ENCODE results near the gene RAMP1. TPM values are rescaled to one million over a fixed set of nuclear protein-coding genes. Genes with fewer than 3 reads are reported as not detected.
A peak's percentile ranks its signal among the peaks of the same experiment; 100 is the strongest.

RAMP1 gene
- total and polyA plus RNA-seq, 2 of the 4 experiments (the other 2 are of a cell fraction): 15.8 to 77.1 TPM

DNA sequence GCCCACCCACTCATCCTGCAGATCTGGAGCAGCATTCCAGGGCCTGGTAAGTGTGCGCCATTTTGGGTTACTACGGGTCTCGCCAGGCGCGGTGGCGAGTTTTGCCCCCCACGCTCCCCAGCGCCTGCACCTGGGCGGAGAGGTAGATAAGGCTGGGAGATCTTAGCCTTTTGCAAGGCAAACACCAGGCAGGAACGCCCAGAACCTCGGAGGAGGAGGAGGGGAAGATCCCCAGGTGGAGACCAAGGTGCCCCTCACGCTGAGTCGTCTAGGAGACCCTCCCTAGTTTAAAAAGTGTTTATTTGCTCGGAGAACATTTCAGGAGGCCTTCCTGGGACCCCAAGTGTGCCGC lies 365 bp upstream of the RAMP1 start (continued):
- TF ChIP-seq MAFK (IDR thresholded peaks at IDR 0.05; ENCODE audit: low read depth, low read length): no peak

DNA sequence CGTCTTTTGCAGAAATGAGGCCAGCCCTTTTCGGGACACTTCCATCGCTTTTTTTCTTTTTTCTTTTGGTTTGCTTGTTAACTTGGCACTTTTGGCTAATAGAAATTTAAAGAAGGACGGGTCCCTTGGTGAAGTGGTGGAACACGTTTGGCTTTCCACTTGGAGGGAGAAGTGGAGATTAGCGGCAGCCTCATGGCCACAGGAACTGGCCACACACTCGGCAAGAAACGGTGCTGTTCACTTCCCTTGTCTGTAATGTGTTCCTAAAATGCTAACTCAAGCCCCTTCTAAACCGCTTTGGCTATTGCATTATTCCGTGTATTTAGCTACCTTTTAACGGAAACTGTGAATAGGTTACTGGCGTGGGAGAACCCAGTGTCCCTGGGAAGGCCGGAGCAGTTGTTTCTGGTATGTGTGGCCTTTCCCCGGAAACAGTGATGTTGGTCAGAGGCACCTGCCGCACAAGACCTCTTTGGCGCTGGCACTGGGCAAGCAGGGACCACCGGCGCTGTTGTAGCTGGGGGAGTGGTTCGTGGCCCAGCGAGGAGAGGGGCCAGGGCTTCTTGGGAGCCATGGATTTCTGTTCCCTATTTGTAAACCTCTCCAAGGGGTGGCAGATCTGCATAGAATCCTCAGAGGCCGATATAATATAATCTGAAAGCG lies 981 bp downstream of the RAMP1 start:
- H2AFZ ChIP-seq (replicated peaks; ENCODE audit: low read length, poor library complexity): peak overlapping the region; percentile 87
- peaks cover 18% of the 10 kb centered on the region for H3K4me1 ChIP-seq (ENCODE audit: control insufficient read depth, insufficient read depth, low read length)
- no peak overlapping the region for H3K9ac ChIP-seq (ENCODE audit: low read depth, low read length)
- in situ Hi-C loops (cut with MboI; ENCODE audit: low sequenced_read_pairs) (no loop called here), intact Hi-C loops (cut with micrococcal nuclease) (no loop called here), dilution Hi-C loops (cut with HindIII; ENCODE audit: low sequenced_read_pairs, unreplicated experiment) (no loop called here)
- no peak for ATAC-seq (ENCODE audit: low read depth)
- no peak overlapping the region for H2BK15ac ChIP-seq (ENCODE audit: low read depth, low read length)
- peak overlapping the region; percentile 30; the same call in 1 of the 2 replicates for H3K4me2 ChIP-seq (ENCODE audit: low read depth, low read length)
- H3K36me3 ChIP-seq (ENCODE audit: control insufficient read depth, insufficient read depth, low read length): no peaks in the 10 kb centered on the region
- H4K8ac ChIP-seq (ENCODE audit: low read depth in 2 of 2, low read length in 2 of 2): peak overlapping the region in 1 of 2 experiments; percentile 70; a peak in 1 of 4 replicates
- peaks cover 0 to 11% of the 10 kb centered on the region in 2 experiments; a peak in 2 of 4 replicates for H3K79me1 ChIP-seq (ENCODE audit: low read depth in 1 of 2, low read length in 2 of 2)
- peak overlapping the region; percentile 42 for H3K4me3 ChIP-seq (ENCODE audit: insufficient read depth, low read depth, low read length)
- H2BK120ac ChIP-seq (ENCODE audit: low read depth, low read length): no peak overlapping the region
- ChIA-PET CTCF (no interaction called here), POLR2A (ENCODE audit: unreplicated experiment) (no interaction called here)
- no peak overlapping the region for H4K5ac ChIP-seq (ENCODE audit: low read depth, low read length)
- H2AK5ac ChIP-seq (ENCODE audit: low read depth, low read length): peak overlapping the region; percentile 25; the same call in 1 of the 2 replicates
- no peak overlapping the region for H2BK20ac ChIP-seq (ENCODE audit: low read depth, low read length)
- H4K20me1 ChIP-seq (ENCODE audit: insufficient read depth, low read length): no peaks in the 10 kb centered on the region
- no peak overlapping the region for H3K18ac ChIP-seq (ENCODE audit: low read depth, low read length)
- H3K27ac ChIP-seq (ENCODE audit: insufficient read depth, low read length): no peak overlapping the region
- TF ChIP-seq CHD1 (IDR thresholded peaks at IDR 0.05; ENCODE audit: low read depth, low read length): no peak
- no peak for TF ChIP-seq NFE2L2 (IDR thresholded peaks at IDR 0.05; ENCODE audit: low read depth, low read length)
- TF ChIP-seq BHLHE40 (IDR thresholded peaks at IDR 0.05; ENCODE audit: low read depth, low read length): no peak
- TF ChIP-seq, protein P1, sequence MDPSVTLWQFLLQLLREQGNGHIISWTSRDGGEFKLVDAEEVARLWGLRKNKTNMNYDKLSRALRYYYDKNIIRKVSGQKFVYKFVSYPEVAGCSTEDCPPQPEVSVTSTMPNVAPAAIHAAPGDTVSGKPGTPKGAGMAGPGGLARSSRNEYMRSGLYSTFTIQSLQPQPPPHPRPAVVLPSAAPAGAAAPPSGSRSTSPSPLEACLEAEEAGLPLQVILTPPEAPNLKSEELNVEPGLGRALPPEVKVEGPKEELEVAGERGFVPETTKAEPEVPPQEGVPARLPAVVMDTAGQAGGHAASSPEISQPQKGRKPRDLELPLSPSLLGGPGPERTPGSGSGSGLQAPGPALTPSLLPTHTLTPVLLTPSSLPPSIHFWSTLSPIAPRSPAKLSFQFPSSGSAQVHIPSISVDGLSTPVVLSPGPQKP (IDR thresholded peaks at IDR 0.05; ENCODE audit: borderline replicate concordance, low read depth, low read length): no peak
- no peak for TF ChIP-seq RFX5 (IDR thresholded peaks at IDR 0.05; ENCODE audit: low read depth, low read length)
- TF ChIP-seq FOS (IDR thresholded peaks at IDR 0.05; ENCODE audit: low read depth, low read length): no peak
- TF ChIP-seq, protein P2, sequence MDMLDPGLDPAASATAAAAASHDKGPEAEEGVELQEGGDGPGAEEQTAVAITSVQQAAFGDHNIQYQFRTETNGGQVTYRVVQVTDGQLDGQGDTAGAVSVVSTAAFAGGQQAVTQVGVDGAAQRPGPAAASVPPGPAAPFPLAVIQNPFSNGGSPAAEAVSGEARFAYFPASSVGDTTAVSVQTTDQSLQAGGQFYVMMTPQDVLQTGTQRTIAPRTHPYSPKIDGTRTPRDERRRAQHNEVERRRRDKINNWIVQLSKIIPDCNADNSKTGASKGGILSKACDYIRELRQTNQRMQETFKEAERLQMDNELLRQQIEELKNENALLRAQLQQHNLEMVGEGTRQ (IDR thresholded peaks at IDR 0.05; ENCODE audit: low read depth, low read length): no peak
- TF ChIP-seq SMC3 (IDR thresholded peaks at IDR 0.05; ENCODE audit: low read depth, low read length): no peak
- TF ChIP-seq MXI1 (IDR thresholded peaks at IDR 0.05; ENCODE audit: borderline replicate concordance, low read depth, low read length): no peak
- no peak for TF ChIP-seq MAFK (IDR thresholded peaks at IDR 0.05; ENCODE audit: low read depth, low read length)
- TF ChIP-seq MAZ (IDR thresholded peaks at IDR 0.05; ENCODE audit: borderline replicate concordance, low read depth, low read length): no peak
- TF ChIP-seq RCOR1 (IDR thresholded peaks at IDR 0.05; ENCODE audit: insufficient replicate concordance, low read length): no peak
- TF ChIP-seq, protein P3, sequence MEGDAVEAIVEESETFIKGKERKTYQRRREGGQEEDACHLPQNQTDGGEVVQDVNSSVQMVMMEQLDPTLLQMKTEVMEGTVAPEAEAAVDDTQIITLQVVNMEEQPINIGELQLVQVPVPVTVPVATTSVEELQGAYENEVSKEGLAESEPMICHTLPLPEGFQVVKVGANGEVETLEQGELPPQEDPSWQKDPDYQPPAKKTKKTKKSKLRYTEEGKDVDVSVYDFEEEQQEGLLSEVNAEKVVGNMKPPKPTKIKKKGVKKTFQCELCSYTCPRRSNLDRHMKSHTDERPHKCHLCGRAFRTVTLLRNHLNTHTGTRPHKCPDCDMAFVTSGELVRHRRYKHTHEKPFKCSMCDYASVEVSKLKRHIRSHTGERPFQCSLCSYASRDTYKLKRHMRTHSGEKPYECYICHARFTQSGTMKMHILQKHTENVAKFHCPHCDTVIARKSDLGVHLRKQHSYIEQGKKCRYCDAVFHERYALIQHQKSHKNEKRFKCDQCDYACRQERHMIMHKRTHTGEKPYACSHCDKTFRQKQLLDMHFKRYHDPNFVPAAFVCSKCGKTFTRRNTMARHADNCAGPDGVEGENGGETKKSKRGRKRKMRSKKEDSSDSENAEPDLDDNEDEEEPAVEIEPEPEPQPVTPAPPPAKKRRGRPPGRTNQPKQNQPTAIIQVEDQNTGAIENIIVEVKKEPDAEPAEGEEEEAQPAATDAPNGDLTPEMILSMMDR (conservative IDR thresholded peaks at IDR 0.05; ENCODE audit: low read depth, low read length): no peak
- DNase-seq: no peak
- H3K14ac ChIP-seq (replicated peaks; ENCODE audit: low read depth, low read length): no peak overlapping the region
- no peaks in the 10 kb centered on the region for H3K9me3 ChIP-seq (ENCODE audit: control insufficient read depth, insufficient read depth, low read length)
- no peak overlapping the region for H2AK9ac ChIP-seq (replicated peaks; ENCODE audit: low read depth, low read length, poor library complexity)
- no peak overlapping the region for H3K23ac ChIP-seq (ENCODE audit: low read depth, low read length)
- H3K4ac ChIP-seq (ENCODE audit: low read depth, low read length): no peak overlapping the region
- 58% methylated on average over 3 of the region's 22 CpGs; no CpG with 5 or more reads in 1 of the 2 experiments for WGBS, 2 experiments (ENCODE audit: extremely low coverage in 2 of 2, insufficient read length in 1 of 2)
- H3K56ac ChIP-seq (ENCODE audit: extremely low read depth, insufficient read depth, low read length): no peak overlapping the region
- BruUV-seq (replicated peaks): no TSS peak
- H3K27me3 ChIP-seq (ENCODE audit: control insufficient read depth, insufficient read depth, low read length): no peaks in the 10 kb centered on the region; the same call in 1 of the 2 replicates
- H4K91ac ChIP-seq (ENCODE audit: insufficient read depth, low read depth, low read length): no peak overlapping the region
- no peak overlapping the region for H2BK5ac ChIP-seq (ENCODE audit: low read depth, low read length, poor library complexity, severe bottlenecking)
- H3K9me1 ChIP-seq (ENCODE audit: insufficient read depth, low read length): peaks cover 12% of the 10 kb centered on the region
